Measurements from ENCODE around the gene MYOZ3. TPM values are rescaled to one million over a fixed set of nuclear protein-coding genes. Genes with fewer than 3 reads are reported as not detected.

MYOZ3 gene
- total and polyA plus RNA-seq, 10 of the 15 experiments (the other 5 are each of a cell fraction or from before 2014, with no cell fraction given), result 0.04 to 1.1 (median 0.10) TPM; not detected in 4

- H3K36me3 ChIP-seq (ENCODE audit: control insufficient read depth in 2 of 2, insufficient read depth in 2 of 2, low read length in 1 of 2), result no peaks in the 10 kb centered on the region; a peak in 1 of 4 replicates
- H3K4me2 ChIP-seq (ENCODE audit: control insufficient read depth, insufficient read depth), result no peak overlapping the region
- H3K79me2 ChIP-seq (ENCODE audit: control insufficient read depth, insufficient read depth, low read length), result no peaks in the 10 kb centered on the region
- FAIRE-seq (no peak), ATAC-seq (no peak), DNase-seq (ENCODE audit: low read depth, low spot score) (no peak)
- ChIA-PET POLR2A (no interaction called here), CTCF (interaction anchor here (0.6 kb wide), 1 partner anchor 9 kb away, joined by 3 read pairs; no protein-coding TSS in a partner anchor), RAD21 (ENCODE audit: unreplicated experiment) (interaction anchor here (0.6 kb wide), 1 partner anchor 181 kb away, joined by 3 read pairs; no protein-coding TSS in a partner anchor), SMC1A (ENCODE audit: uncharacterized antibody, unreplicated experiment) (no interaction called here)
- H3K4me1 ChIP-seq (ENCODE audit: control insufficient read depth, insufficient read depth, low read length), result no peaks in the 10 kb centered on the region
- WGBS (ENCODE audit: insufficient coverage, insufficient replicate concordance, low lambda C conversion rate, missing lambda C conversion rate), result 23% methylated on average over 5 of the region's 5 CpGs
- no peak overlapping the region for H2AFZ ChIP-seq (ENCODE audit: control insufficient read depth, low read depth, low read length)
- H3K4me3 ChIP-seq, result no peak overlapping the region
- in situ Hi-C loops (cut with MboI), result no loop called here
- intact Hi-C loops (cut with micrococcal nuclease; ENCODE audit: unreplicated experiment), result no loop called here
- BruUV-seq (replicated peaks), result no TSS peak
- no peaks in the 10 kb centered on the region for H3K27me3 ChIP-seq (replicated peaks in 1 of 2; ENCODE audit: control insufficient read depth in 2 of 2, insufficient read depth in 2 of 2, low read length in 1 of 2)
- H4K20me1 ChIP-seq (ENCODE audit: control insufficient read depth, insufficient read depth), result no peaks in the 10 kb centered on the region
- no peaks in the 10 kb centered on the region for H3K9me3 ChIP-seq (replicated peaks; ENCODE audit: control insufficient read depth, insufficient read depth, low read length)
- H3K9ac ChIP-seq (ENCODE audit: control insufficient read depth, insufficient read depth, low read length), result no peak overlapping the region
- no peak overlapping the region for H3K27ac ChIP-seq (ENCODE audit: control insufficient read depth, insufficient read depth)
- no peak for TF ChIP-seq ZNF384 (IDR thresholded peaks at IDR 0.05; ENCODE audit: borderline replicate concordance, low read depth, low read length)
- TF ChIP-seq FOXM1 (IDR thresholded peaks at IDR 0.05; ENCODE audit: low read depth, low read length), result no peak
- TF ChIP-seq FOS (IDR thresholded peaks at IDR 0.05; ENCODE audit: borderline replicate concordance, extremely low read depth, insufficient read length), result no peak
- no peak for TF ChIP-seq ATF3 (IDR thresholded peaks at IDR 0.05; ENCODE audit: borderline replicate concordance, extremely low read depth, low read depth, low read length)
- no peak for TF ChIP-seq HCFC1 (IDR thresholded peaks at IDR 0.05; ENCODE audit: low read length)
- no peak for TF ChIP-seq NFIC (IDR thresholded peaks at IDR 0.05; ENCODE audit: low read depth, low read length)
Observed at GRCh38 chr5:150639751-150640150, 21.3 kb upstream of the MYOZ3 start.

DNA sequence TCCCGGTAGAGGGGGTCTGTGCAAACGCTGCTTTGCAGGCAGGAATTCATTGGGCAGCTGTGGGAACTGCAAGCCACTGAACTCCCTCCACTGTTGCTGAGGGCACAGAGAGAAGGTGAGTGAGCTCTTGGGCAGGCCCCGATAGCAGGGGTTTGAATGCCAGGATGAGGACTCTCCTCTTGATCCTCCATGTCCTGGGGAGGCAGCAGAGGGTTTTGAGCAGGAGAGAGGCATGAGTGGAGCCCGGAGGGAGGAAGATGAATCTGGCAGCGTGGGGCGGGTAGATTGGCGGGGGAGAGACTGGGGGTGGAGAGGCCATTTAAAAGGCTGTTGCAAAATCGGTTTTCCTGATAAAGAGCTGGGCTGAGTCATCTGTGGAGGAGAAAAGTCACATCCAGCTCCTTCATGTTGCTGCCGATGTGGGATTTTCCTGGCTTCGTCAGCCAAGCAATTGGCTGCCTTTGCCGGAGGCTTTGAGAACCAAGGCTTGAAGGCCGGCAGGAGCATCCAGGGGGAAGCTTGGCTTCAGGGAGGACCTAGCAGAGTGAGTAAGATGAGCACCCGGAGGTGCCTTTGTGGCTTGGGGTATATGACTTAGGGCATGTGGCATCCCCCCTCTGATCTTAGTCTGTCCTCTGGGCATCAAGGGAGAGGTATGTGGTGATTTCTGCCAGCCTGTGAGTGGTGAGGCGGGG, 20.6 kb upstream of the MYOZ3 start, which contains the start of gene SYNPO:
TSS of gene SYNPO (plus strand) at position 350 of the 695 bp plus-strand sequence. CDS start 7,616 bp downstream, outside the sequence.
- intact Hi-C loops (cut with micrococcal nuclease; ENCODE audit: unreplicated experiment), result no loop called here
- no peak within 1 kb of the TSS for H3K9ac ChIP-seq (ENCODE audit: control insufficient read depth, insufficient read depth, low read length)
- no peak for TF ChIP-seq HDGF (IDR thresholded peaks at IDR 0.05)
- no peak for TF ChIP-seq MEF2B (IDR thresholded peaks at IDR 0.05; ENCODE audit: partially characterized antibody, poor library complexity, severe bottlenecking)
- TF ChIP-seq E2F8 (IDR thresholded peaks at IDR 0.05; ENCODE audit: low read depth, partially characterized antibody), result no peak
- no peak for TF ChIP-seq EZH2 (IDR thresholded peaks at IDR 0.05; ENCODE audit: borderline replicate concordance, control insufficient read depth, low read depth, low read length)
- TF ChIP-seq EGR1 (IDR thresholded peaks at IDR 0.05; ENCODE audit: borderline replicate concordance in 1 of 2, low read depth in 2 of 2, low read length in 2 of 2), result no peak
- TF ChIP-seq ATF3 (IDR thresholded peaks at IDR 0.05; ENCODE audit: borderline replicate concordance, extremely low read depth, low read depth, low read length), result no peak
- TF ChIP-seq TARDBP (IDR thresholded peaks at IDR 0.05; ENCODE audit: borderline replicate concordance), result no peak
- TF ChIP-seq POLR2AphosphoS2 (IDR thresholded peaks at IDR 0.05; ENCODE audit: low read depth, low read length), result no peak

More for the DNA sequence above, 20.6 kb upstream of the MYOZ3 start, which contains the start of gene SYNPO:
- CTCF ChIA-PET, result no interaction called here
- no peak for ATAC-seq
- Histone ChIP-seq H4K20me1 (ENCODE audit: control insufficient read depth, insufficient read depth) (no peaks in the 10 kb centered on the region), H3K4me3 (no peak within 1 kb of the TSS), H3K36me3 (ENCODE audit: control insufficient read depth in 2 of 2, insufficient read depth in 2 of 2, low read length in 1 of 2) (no peaks in the 10 kb centered on the region; a peak in 1 of 4 replicates), H3K9me3 (replicated peaks; ENCODE audit: control insufficient read depth, insufficient read depth, low read length) (no peaks in the 10 kb centered on the region), H3K27me3 (replicated peaks in 1 of 2; ENCODE audit: control insufficient read depth in 2 of 2, insufficient read depth in 2 of 2, low read length in 1 of 2) (no peaks in the 10 kb centered on the region), H2AFZ (ENCODE audit: control insufficient read depth, low read depth, low read length) (no peak within 1 kb of the TSS), H3K4me2 (ENCODE audit: control insufficient read depth, insufficient read depth) (no peak within 1 kb of the TSS), H3K79me2 (ENCODE audit: control insufficient read depth, insufficient read depth, low read length) (no peaks in the 10 kb centered on the region), H3K27ac (ENCODE audit: control insufficient read depth, insufficient read depth) (no peak within 1 kb of the TSS), H3K4me1 (ENCODE audit: control insufficient read depth, insufficient read depth, low read length) (no peaks in the 10 kb centered on the region)
- TSS peak; percentile 15 for BruUV-seq (replicated peaks)
- POLR2A ChIA-PET, result no interaction called here
- 63% methylated on average over 14 of the region's 14 CpGs for WGBS (ENCODE audit: insufficient coverage, insufficient replicate concordance, low lambda C conversion rate, missing lambda C conversion rate)
- RAD21 ChIA-PET (ENCODE audit: unreplicated experiment), result no interaction called here
- in situ Hi-C loops (cut with MboI), result no loop called here
- DNase-seq (ENCODE audit: low read depth, low spot score), result no peak
- FAIRE-seq, result no peak
- SMC1A ChIA-PET (ENCODE audit: uncharacterized antibody, unreplicated experiment), result no interaction called here
